Activated T-cell treated with anti-CD3 and anti-CD28 coated beads, Interleukin-2, amount 50 U/mL, for 72 hours (primary cell): ENCODE data around the gene FAF2. TPM values are rescaled to one million over a fixed set of nuclear protein-coding genes. Genes with fewer than 3 reads are reported as not detected.
"Not testable (repeated sequence)": the region's sequence is repeated elsewhere in the genome, so short reads cannot be mapped to it uniquely, and the experiment has no call there.

Experiments
- ATAC-seq, 2 donors: fragments of 150-1000 bp; cut with Tn5 transposase; replicated peaks in 1 of 2; 2 replicates each; pipeline ENCODE4 v1.10.0; 2021; ENCODE audit warnings: moderate library complexity in 2 of 2, mild to moderate bottlenecking in 1 of 2
- DNase-seq, 2 donors: peaks; one replicate each; pipeline ENCODE4 v3.0.0; 2021 to 2022; ENCODE audit warnings: mixed read lengths in 1 of 2
- H3K27ac Mint-ChIP-seq: one replicate; pipeline ENCODE4 v1.8.0; 2022; ENCODE audit warnings: mild to moderate bottlenecking, moderate library complexity, mixed read lengths
- H3K27me3 Mint-ChIP-seq: one replicate; pipeline ENCODE4 v1.8.0; 2022; ENCODE audit warnings: low read depth, mixed read lengths
- H3K36me3 Mint-ChIP-seq, 2 donors: one replicate each; pipeline ENCODE4 v1.8.0; 2022; ENCODE audit warnings: mixed read lengths in 2 of 2, mild to moderate bottlenecking in 1 of 2; ENCODE audit not compliant: insufficient read depth in 2 of 2
- H3K4me1 Mint-ChIP-seq: one replicate; pipeline ENCODE4 v1.8.0; 2022; ENCODE audit warnings: low read depth, mixed read lengths
- H3K4me3 Mint-ChIP-seq, 2 donors: one replicate each; pipeline ENCODE4 v1.8.0; 2022; ENCODE audit warnings: mild to moderate bottlenecking in 2 of 2, mixed read lengths in 2 of 2, moderate library complexity in 2 of 2
- H3K9me3 Mint-ChIP-seq, 2 donors: one replicate each; pipeline ENCODE4 v1.8.0; 2022; ENCODE audit warnings: mixed read lengths in 2 of 2
- total RNA-seq, 2 donors: library from RNA; stranded (reverse); gene quantifications; one replicate each; pipeline ENCODE4 v1.2.3, GENCODE V29; 2022

Gene FAF2
- total RNA-seq, 2 donors from 2014 or later, result 44.8 to 45.0 TPM

GRCh38 chr5:176481711-176482110 is 33.5 kb downstream of the FAF2 start:
- ATAC-seq, result peak in 1 of 2 donors; percentile 48
- H3K4me1 Mint-ChIP-seq, result peaks cover 22% of the 10 kb centered on the region

GRCh38 chr5:176485176-176485575 is 37.0 kb downstream of the FAF2 start:
- Mint-ChIP-seq H3K27ac (no peak overlapping the region), H3K9me3 (no peaks in the 10 kb centered on the region), H3K27me3 (no peaks in the 10 kb centered on the region), H3K4me1 (peaks cover 23% of the 10 kb centered on the region), H3K36me3 (peaks cover 4 to 16% of the 10 kb centered on the region in 2 donors), H3K4me3 (no peak overlapping the region)
- no peak for ATAC-seq
- DNase-seq, result no peak

More at GRCh38 chr5:176481711-176482110, 33.5 kb downstream of the FAF2 start:
- Mint-ChIP-seq H3K4me3 (no peak overlapping the region), H3K9me3 (no peaks in the 10 kb centered on the region), H3K36me3 (peaks cover 2 to 4% of the 10 kb centered on the region in 2 donors), H3K27ac (no peak overlapping the region), H3K27me3 (no peaks in the 10 kb centered on the region)
- no peak for DNase-seq

GRCh38 chr5:176486189-176486757 is 38.1 kb downstream of the FAF2 start:
- Mint-ChIP-seq H3K9me3 (no peaks in the 10 kb centered on the region), H3K27ac (peak overlapping the region; percentile 66), H3K4me3 (no peak overlapping the region), H3K27me3 (no peaks in the 10 kb centered on the region), H3K36me3 (peaks cover 4 to 16% of the 10 kb centered on the region in 2 donors), H3K4me1 (peaks cover 23% of the 10 kb centered on the region)
- DNase-seq, result no peak
- ATAC-seq, result no peak

GRCh38 chr5:176487160-176487559 is 39.0 kb downstream of the FAF2 start:
- DNase-seq, H3K4me3 Mint-ChIP-seq, H3K27me3 Mint-ChIP-seq, ATAC-seq, H3K27ac Mint-ChIP-seq, H3K9me3 Mint-ChIP-seq: not testable (repeated sequence)
- H3K36me3 Mint-ChIP-seq, result peaks cover 4 to 16% of the 10 kb centered on the region in 2 donors
- peaks cover 15% of the 10 kb centered on the region for H3K4me1 Mint-ChIP-seq

- Mint-ChIP-seq H3K4me3 (no peak overlapping the region), H3K27ac (no peak overlapping the region), H3K36me3 (peaks cover 6 to 23% of the 10 kb centered on the region in 2 donors)
These were observed 40.9 kb downstream of the FAF2 start for GRCh38 chr5:176489077-176489476.

GRCh38 chr5:176490301-176490700 is 42.1 kb downstream of the FAF2 start:
- Mint-ChIP-seq H3K4me3 (no peak overlapping the region), H3K27me3 (no peaks in the 10 kb centered on the region), H3K9me3 (no peaks in the 10 kb centered on the region), H3K36me3 (peaks cover 6 to 29% of the 10 kb centered on the region in 2 donors), H3K4me1 (peaks cover 8% of the 10 kb centered on the region), H3K27ac (no peak overlapping the region)
- no peak for DNase-seq
- ATAC-seq, result no peak

More at GRCh38 chr5:176489077-176489476, 40.9 kb downstream of the FAF2 start:
- no peak for DNase-seq
- Mint-ChIP-seq H3K4me1 (peaks cover 8% of the 10 kb centered on the region), H3K9me3 (no peaks in the 10 kb centered on the region), H3K27me3 (no peaks in the 10 kb centered on the region)
- ATAC-seq, result no peak

- Mint-ChIP-seq H3K27ac (peak overlapping the region; percentile 10), H3K4me1 (peaks cover 7% of the 10 kb centered on the region), H3K9me3 (no peaks in the 10 kb centered on the region), H3K4me3 (no peak overlapping the region), H3K27me3 (no peaks in the 10 kb centered on the region), H3K36me3 (peaks cover 8 to 31% of the 10 kb centered on the region in 2 donors)
- ATAC-seq, result no peak
- no peak for DNase-seq
These were observed 42.9 kb downstream of the FAF2 start for GRCh38 chr5:176491101-176491502.

- no peaks in the 10 kb centered on the region for H3K9me3 Mint-ChIP-seq
These were observed 43.7 kb downstream of the FAF2 start for GRCh38 chr5:176491901-176492300.

GRCh38 chr5:176492431-176492830 is 44.2 kb downstream of the FAF2 start:
- no peak overlapping the region for H3K4me3 Mint-ChIP-seq
- no peak for DNase-seq
- no peak for ATAC-seq
- no peaks in the 10 kb centered on the region for H3K27me3 Mint-ChIP-seq
- no peaks in the 10 kb centered on the region for H3K9me3 Mint-ChIP-seq
- H3K27ac Mint-ChIP-seq, result no peak overlapping the region
- H3K4me1 Mint-ChIP-seq, result no peaks in the 10 kb centered on the region
- peaks cover 8 to 27% of the 10 kb centered on the region in 2 donors for H3K36me3 Mint-ChIP-seq

More at GRCh38 chr5:176491901-176492300, 43.7 kb downstream of the FAF2 start:
- H3K27ac Mint-ChIP-seq, result no peak overlapping the region
- no peak for ATAC-seq
- no peak overlapping the region for H3K4me3 Mint-ChIP-seq
- H3K4me1 Mint-ChIP-seq, result no peaks in the 10 kb centered on the region
- peaks cover 8 to 27% of the 10 kb centered on the region in 2 donors for H3K36me3 Mint-ChIP-seq
- no peaks in the 10 kb centered on the region for H3K27me3 Mint-ChIP-seq
- DNase-seq, result no peak

GRCh38 chr5:176497852-176498251 is 49.7 kb downstream of the FAF2 start:
- no peaks in the 10 kb centered on the region for H3K4me1 Mint-ChIP-seq
- no peaks in the 10 kb centered on the region for H3K27me3 Mint-ChIP-seq
- peaks cover 6 to 35% of the 10 kb centered on the region in 2 donors for H3K36me3 Mint-ChIP-seq
- no peak overlapping the region for H3K27ac Mint-ChIP-seq
- H3K9me3 Mint-ChIP-seq, result no peaks in the 10 kb centered on the region
- no peak for ATAC-seq
- H3K4me3 Mint-ChIP-seq, result no peak overlapping the region
- DNase-seq, result no peak

GRCh38 chr5:176499273-176499672 is 51.1 kb downstream of the FAF2 start:
- ATAC-seq (no peak), DNase-seq (no peak)
- Mint-ChIP-seq H3K4me3 (no peak overlapping the region), H3K36me3 (peaks cover 6 to 33% of the 10 kb centered on the region in 2 donors), H3K4me1 (no peaks in the 10 kb centered on the region), H3K9me3 (no peaks in the 10 kb centered on the region), H3K27ac (peak overlapping the region; percentile 61), H3K27me3 (no peaks in the 10 kb centered on the region)

- H3K27ac Mint-ChIP-seq, result no peak overlapping the region
- no peaks in the 10 kb centered on the region for H3K9me3 Mint-ChIP-seq
- DNase-seq (no peak), ATAC-seq (no peak)
- H3K4me3 Mint-ChIP-seq, result no peak overlapping the region
- no peaks in the 10 kb centered on the region for H3K27me3 Mint-ChIP-seq
- H3K36me3 Mint-ChIP-seq, result peaks cover 8 to 32% of the 10 kb centered on the region in 2 donors
- no peaks in the 10 kb centered on the region for H3K4me1 Mint-ChIP-seq
These were observed 52.3 kb downstream of the FAF2 start for GRCh38 chr5:176500511-176500910.

- no peaks in the 10 kb centered on the region for H3K9me3 Mint-ChIP-seq
- no peak overlapping the region for H3K27ac Mint-ChIP-seq
- no peak for DNase-seq
- H3K4me1 Mint-ChIP-seq, result no peaks in the 10 kb centered on the region
- ATAC-seq, result no peak
- H3K4me3 Mint-ChIP-seq, result no peak overlapping the region
- no peaks in the 10 kb centered on the region for H3K27me3 Mint-ChIP-seq
- H3K36me3 Mint-ChIP-seq, result peaks cover 6 to 30% of the 10 kb centered on the region in 2 donors
These were observed 53.1 kb downstream of the FAF2 start for GRCh38 chr5:176501333-176501732.

- ATAC-seq, result no peak
- Mint-ChIP-seq H3K9me3 (no peaks in the 10 kb centered on the region), H3K4me3 (no peak overlapping the region), H3K36me3 (peaks cover 8 to 27% of the 10 kb centered on the region in 2 donors), H3K4me1 (no peaks in the 10 kb centered on the region), H3K27me3 (no peaks in the 10 kb centered on the region), H3K27ac (no peak overlapping the region)
- DNase-seq, result no peak
These were observed 55.3 kb downstream of the FAF2 start for GRCh38 chr5:176503496-176503895.
